SK-N-MC (cell line): ENCODE results near the gene ARPP19.

Source experiments
- EZH2 ChIP-seq: fragments of 200-600 bp; sonication (generic); IDR thresholded peaks from one replicate; pipeline ENCODE4 v1.6.1; 2017; ENCODE audit warnings: antibody characterized with exemption
- POLR2AphosphoS5 ChIP-seq: IDR thresholded peaks from 2 replicates; pipeline ENCODE4 v1.6.1; 2012; ENCODE audit warnings: mild to moderate bottlenecking, low read depth, low read length, borderline replicate concordance

DNA sequence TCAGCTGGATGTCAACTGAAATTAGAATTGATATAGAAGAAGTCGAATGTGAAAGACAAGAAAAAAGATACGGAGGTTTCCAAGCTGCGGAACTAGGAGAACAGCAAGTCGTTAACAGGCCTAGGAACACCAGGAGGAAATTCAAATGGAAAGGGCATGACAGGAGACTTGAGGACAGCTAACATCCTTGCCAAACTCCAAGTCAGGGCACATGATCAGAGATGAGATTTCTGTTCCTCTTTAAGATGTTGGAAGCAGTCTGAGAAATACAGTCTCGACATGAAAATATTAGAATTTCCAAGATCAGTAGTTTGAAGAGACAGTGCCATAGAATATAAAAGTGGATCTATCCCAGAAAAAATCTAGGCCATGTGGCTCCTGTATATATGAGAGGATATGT lies 45.2 kb downstream of the ARPP19 start:
- TF ChIP-seq POLR2AphosphoS5 (no peak), EZH2 (no peak)
